Gastrocnemius medialis (tissue), 4 donors: ENCODE data around the gene ZFP62. TPM values are rescaled to one million over a fixed set of nuclear protein-coding genes. Genes with fewer than 3 reads are reported as not detected.

Source experiments
- ATAC-seq, 2 donors: fragments of 150-250 bp; one replicate each; pipeline ENCODE4 v1.9.1; 2016
- DNase-seq, 2 donors: peaks; one replicate each; pipeline ENCODE4 v3.0.0-alpha.2; 2019
- H3K27ac ChIP-seq, 4 donors: fragments of 200-600 bp; sonication (generic); 1 replicate in 1 of 4; 2 replicates in 3 of 4; pipeline ENCODE4 v1.5.1; 2016 to 2018; ENCODE audit warnings: mild to moderate bottlenecking in 2 of 4, moderate library complexity in 1 of 4
- H3K27me3 ChIP-seq, 3 donors: fragments of 200-600 bp; sonication (generic) in 2 of 3; 1 replicate in 1 of 3; 2 replicates in 2 of 3; pipeline versions ENCODE4 v1.5.1 to v1.6.0; 2016 to 2019; ENCODE audit warnings: mild to moderate bottlenecking in 1 of 3, moderate library complexity in 1 of 3
- H3K36me3 ChIP-seq, 2 donors: fragments of 200-600 bp; sonication (generic) in 1 of 2; one replicate each; pipeline ENCODE4 v1.5.1; 2017 to 2018
- H3K4me1 ChIP-seq, 2 donors: fragments of 200-600 bp; sonication (generic) in 1 of 2; one replicate each; pipeline ENCODE4 v1.5.1; 2016 to 2017; ENCODE audit warnings: mild to moderate bottlenecking in 2 of 2
- H3K4me3 ChIP-seq, 4 donors: fragments of 200-600 bp; sonication (generic) in 3 of 4; 1 replicate in 1 of 4; 2 replicates in 3 of 4; pipeline ENCODE4 v1.5.1; 2016 to 2019; ENCODE audit warnings: mild to moderate bottlenecking in 2 of 4
- H3K9me3 ChIP-seq, 3 donors: fragments of 200-600 bp; sonication (generic) in 2 of 3; 1 replicate in 1 of 3; 2 replicates in 2 of 3; pipeline ENCODE4 v1.5.1; 2016 to 2019
- POLR2A ChIP-seq, 2 donors: fragments of 450-650 bp; IDR thresholded peaks; one replicate each; pipeline ENCODE4 v1.6.1; 2017; ENCODE audit warnings: antibody characterized with exemption in 2 of 2, mild to moderate bottlenecking in 2 of 2, moderate library complexity in 2 of 2
- in situ Hi-C, 4 donors: fragments of 200-750 bp; cut with MboI; loops; one replicate each; pipeline versions ENCODE4 v1.15.0 to v1.8.0; 2017; ENCODE audit warnings: low sequenced_read_pairs in 4 of 4
- intact Hi-C: fragments of 100-400 bp; cut with DNase I; formaldehyde crosslinking; loops from one replicate; pipeline ENCODE4 v1.15.1; 2023; ENCODE audit warnings: low total_unique reads
- total RNA-seq, 4 donors: library from RNA; depleted of rRNA; stranded (reverse); fragments of >200 nt; gene quantifications; one replicate each; pipeline versions ENCODE4 v1.1.0 to v1.2.3, GENCODE V29; 2016
- TF ChIP-seq, protein P1 (sequence below), 5 experiments: fragments of 450-650 bp in 3 of 5; fragments of 200-600 bp in 2 of 5; sonication (generic) in 2 of 5; IDR thresholded peaks in 4 of 5; conservative IDR thresholded peaks in 1 of 5; 1 replicate in 4 of 5; 2 replicates in 1 of 5; pipeline ENCODE4 v1.5.1; 2016 to 2019; ENCODE audit warnings: antibody characterized with exemption in 5 of 5, mild to moderate bottlenecking in 3 of 5, moderate library complexity in 3 of 5

The ZFP62 gene
- total RNA-seq, 4 donors from 2014 or later, result 8.9 to 14.7 (median 10.2) TPM

DNA sequence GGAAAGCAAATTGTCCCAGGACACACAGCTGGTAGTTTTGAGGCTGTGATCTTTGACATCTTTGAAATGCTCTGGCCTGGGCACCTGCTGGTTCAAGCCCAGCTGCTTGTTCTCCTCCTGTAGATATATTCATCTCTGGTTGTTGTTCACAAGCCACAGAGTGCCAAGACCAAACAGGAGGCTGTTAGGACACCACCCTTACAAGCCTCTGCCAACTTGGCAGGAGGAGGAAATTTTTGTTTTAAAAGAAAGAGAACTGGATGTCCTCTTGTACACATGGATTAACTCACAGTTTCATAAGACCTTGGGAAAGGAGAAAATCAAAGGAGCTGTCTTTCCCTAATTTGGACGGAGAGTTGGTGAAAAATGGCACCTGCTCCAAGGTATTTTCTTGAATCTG is 8.5 kb upstream of the ZFP62 start:
- no peaks in the 10 kb centered on the region for H3K36me3 ChIP-seq
- intact Hi-C loops, result loop anchor here (2.0 to 10.0 kb wide), 5 partner anchors 85 to 395 kb away; partner anchors contain the start of gene TRIM52
- DNase-seq, result peak; percentile 39 to 45
- in situ Hi-C loops, result no loop called here
- no peaks in the 10 kb centered on the region for H3K9me3 ChIP-seq
- H3K4me3 ChIP-seq, result no peak overlapping the region
- ATAC-seq, result peak; percentile 81 to 82
- H3K27ac ChIP-seq, result peak overlapping the region in 1 of 4 donors; percentile 60
- H3K4me1 ChIP-seq, result no peaks in the 10 kb centered on the region
- no peaks in the 10 kb centered on the region for H3K27me3 ChIP-seq
- no peak for TF ChIP-seq POLR2A (IDR thresholded peaks at IDR 0.05)
- TF ChIP-seq, protein P1, sequence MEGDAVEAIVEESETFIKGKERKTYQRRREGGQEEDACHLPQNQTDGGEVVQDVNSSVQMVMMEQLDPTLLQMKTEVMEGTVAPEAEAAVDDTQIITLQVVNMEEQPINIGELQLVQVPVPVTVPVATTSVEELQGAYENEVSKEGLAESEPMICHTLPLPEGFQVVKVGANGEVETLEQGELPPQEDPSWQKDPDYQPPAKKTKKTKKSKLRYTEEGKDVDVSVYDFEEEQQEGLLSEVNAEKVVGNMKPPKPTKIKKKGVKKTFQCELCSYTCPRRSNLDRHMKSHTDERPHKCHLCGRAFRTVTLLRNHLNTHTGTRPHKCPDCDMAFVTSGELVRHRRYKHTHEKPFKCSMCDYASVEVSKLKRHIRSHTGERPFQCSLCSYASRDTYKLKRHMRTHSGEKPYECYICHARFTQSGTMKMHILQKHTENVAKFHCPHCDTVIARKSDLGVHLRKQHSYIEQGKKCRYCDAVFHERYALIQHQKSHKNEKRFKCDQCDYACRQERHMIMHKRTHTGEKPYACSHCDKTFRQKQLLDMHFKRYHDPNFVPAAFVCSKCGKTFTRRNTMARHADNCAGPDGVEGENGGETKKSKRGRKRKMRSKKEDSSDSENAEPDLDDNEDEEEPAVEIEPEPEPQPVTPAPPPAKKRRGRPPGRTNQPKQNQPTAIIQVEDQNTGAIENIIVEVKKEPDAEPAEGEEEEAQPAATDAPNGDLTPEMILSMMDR (IDR thresholded peaks at IDR 0.05 in 4 of 5, conservative IDR thresholded peaks at IDR 0.05 in 1 of 5), result no peak

GRCh38 chr5:180868960-180869359 is 7.9 kb upstream of the ZFP62 start:
- Histone ChIP-seq H3K36me3 (no peaks in the 10 kb centered on the region), H3K27ac (no peak overlapping the region), H3K4me3 (no peak overlapping the region), H3K4me1 (no peaks in the 10 kb centered on the region), H3K9me3 (no peaks in the 10 kb centered on the region), H3K27me3 (no peaks in the 10 kb centered on the region)
- peak; percentile 49 to 73 for DNase-seq
- ATAC-seq, result peak; percentile 78 to 82
- in situ Hi-C loops, result no loop called here
- TF ChIP-seq, protein P1 (IDR thresholded peaks at IDR 0.05 in 4 of 5, conservative IDR thresholded peaks at IDR 0.05 in 1 of 5), result peak; percentile 43 to 76 (median 58)
- TF ChIP-seq POLR2A (IDR thresholded peaks at IDR 0.05), result no peak
- intact Hi-C loops, result loop anchor here (2.0 to 10.0 kb wide), 5 partner anchors 84 to 396 kb away; partner anchors contain the start of gene TRIM52

GRCh38 chr5:180866985-180867384 is 5.9 kb upstream of the ZFP62 start:
- no peaks in the 10 kb centered on the region for H3K27me3 ChIP-seq
- in situ Hi-C loops (no loop called here), intact Hi-C loops (loop anchor here (10.0 kb wide), 4 partner anchors 188 to 398 kb away; partner anchors contain the start of gene TRIM52)
- DNase-seq (no peak), ATAC-seq (no peak)
- no peaks in the 10 kb centered on the region for H3K36me3 ChIP-seq
- H3K9me3 ChIP-seq, result no peaks in the 10 kb centered on the region
- H3K27ac ChIP-seq, result no peak overlapping the region
- no peak for TF ChIP-seq POLR2A (IDR thresholded peaks at IDR 0.05)
- TF ChIP-seq, protein P1 (IDR thresholded peaks at IDR 0.05 in 4 of 5, conservative IDR thresholded peaks at IDR 0.05 in 1 of 5), result no peak
- H3K4me1 ChIP-seq, result no peaks in the 10 kb centered on the region
- no peak overlapping the region for H3K4me3 ChIP-seq

DNA sequence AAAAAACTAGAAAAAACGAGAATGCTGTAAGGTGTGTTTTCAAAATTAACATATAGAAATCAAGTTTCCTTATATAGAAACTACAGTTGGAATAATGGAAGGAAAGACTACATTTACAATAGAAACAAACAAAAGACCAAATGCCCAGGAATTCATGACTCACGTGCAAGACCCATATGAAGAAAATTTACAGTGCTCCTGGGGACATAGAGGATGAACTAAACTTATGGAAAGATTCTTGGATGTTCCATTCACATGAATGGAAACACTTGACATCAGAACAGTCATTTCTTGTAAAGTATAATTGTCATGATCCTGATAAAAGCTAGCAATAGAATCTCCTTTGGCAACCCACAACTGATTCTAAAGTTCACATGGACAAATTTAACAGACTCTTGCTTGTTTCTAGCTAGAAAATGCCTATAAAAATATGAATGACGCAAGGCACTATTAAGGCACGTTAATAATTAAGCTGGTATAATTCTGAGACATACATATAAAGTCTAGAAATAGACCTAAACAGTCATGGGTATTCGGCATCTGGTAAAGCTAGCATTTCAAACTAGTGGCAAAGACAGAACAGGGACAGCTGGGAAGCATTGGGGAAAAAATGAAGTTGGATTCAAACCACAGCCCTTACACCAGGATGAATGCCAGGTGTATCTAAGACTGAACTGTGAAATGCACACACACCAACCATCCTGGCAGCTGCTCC is 5.1 kb upstream of the ZFP62 start:
- Histone ChIP-seq H3K9me3 (no peaks in the 10 kb centered on the region), H3K36me3 (no peaks in the 10 kb centered on the region), H3K4me1 (peaks cover 0 to 3% of the 10 kb centered on the region in 2 donors), H3K4me3 (no peak overlapping the region), H3K27me3 (no peaks in the 10 kb centered on the region), H3K27ac (no peak overlapping the region)
- intact Hi-C loops (loop anchor here (10.0 kb wide), 4 partner anchors 189 to 399 kb away; partner anchors contain the start of gene TRIM52), in situ Hi-C loops (no loop called here)
- no peak for TF ChIP-seq POLR2A (IDR thresholded peaks at IDR 0.05)
- TF ChIP-seq, protein P1 (IDR thresholded peaks at IDR 0.05 in 4 of 5, conservative IDR thresholded peaks at IDR 0.05 in 1 of 5), result no peak
- no peak for DNase-seq
- ATAC-seq, result no peak
